SU-DHL-6 (cell line): Measurements from ENCODE around the gene EML2.

Experiments
- CTCF ChIP-seq: fragments of 200-600 bp; sonication (generic); IDR thresholded peaks from one replicate; pipeline ENCODE4 v1.5.1; 2017; ENCODE audit warnings: antibody characterized with exemption, mild to moderate bottlenecking, low read length, moderate library complexity; ENCODE audit not compliant: insufficient read depth, poor library complexity, severe bottlenecking
- EZH2phosphoT487 ChIP-seq: fragments of 200-600 bp; sonication (generic), shearing (Covaris generic); conservative IDR thresholded peaks from 2 replicates; pipeline ENCODE4 v1.6.1; 2018; ENCODE audit warnings: mild to moderate bottlenecking, antibody characterized with exemption, low read length, moderate library complexity, mixed read lengths

- no peak for TF ChIP-seq CTCF
- TF ChIP-seq EZH2phosphoT487, result no peak
Observed at GRCh38 chr19:45564131-45564780, 74.9 kb downstream of the EML2 start.
